ACHN (cell line): ENCODE results near the gene OR10J5.

Experiments
- DNase-seq: peaks from one replicate; pipeline ENCODE4 v3.0.0-alpha.2; 2015
- in situ Hi-C: cut with HindIII; loops from 2 replicates; pipeline ENCODE4 v1.10.0; 2017; ENCODE audit warnings: low sequenced_read_pairs, low pct_ligation_motif_present, low pct_unique_long_range_greater_than_20kb

OR10J5 gene

GRCh38 chr1:159493354-159493753 lies 42.5 kb downstream of the OR10J5 start:
- DNase-seq: no peak
- in situ Hi-C loops: no loop called here

DNA sequence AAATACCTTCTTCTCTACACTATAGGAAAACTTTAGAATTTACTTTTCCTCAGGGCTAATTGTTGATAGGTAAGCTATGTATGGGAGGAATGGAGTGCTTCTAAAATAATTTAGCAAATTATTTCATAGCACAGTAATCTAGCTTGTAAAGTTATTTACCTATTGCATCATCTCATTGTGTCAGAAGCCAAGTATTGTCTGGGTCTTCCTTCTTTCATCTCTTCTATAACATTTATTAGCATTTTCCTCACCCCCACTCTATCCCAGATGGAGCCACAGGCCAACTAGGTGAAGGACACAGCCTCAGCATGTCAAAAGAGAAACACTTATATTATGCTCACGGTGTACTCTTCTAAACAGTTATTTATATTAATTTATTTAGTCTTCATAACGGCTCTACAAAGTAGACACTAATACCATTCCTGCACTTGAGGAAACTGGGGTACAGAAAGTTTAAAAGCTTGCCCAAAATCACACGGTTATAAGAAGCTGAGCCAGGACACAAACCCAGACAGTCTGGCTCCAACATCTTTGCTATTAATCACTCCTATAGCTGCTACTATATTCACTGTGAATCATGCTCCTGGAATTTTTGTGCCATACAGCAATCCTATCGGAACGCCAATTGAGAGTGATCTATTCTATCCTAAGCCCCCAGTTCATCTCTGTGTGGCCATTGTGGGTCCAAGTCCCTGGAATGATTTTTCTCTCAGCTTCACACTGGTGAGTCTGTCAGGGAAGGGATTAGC lies 43.1 kb downstream of the OR10J5 start:
- no peak for DNase-seq

More for the DNA sequence above, 43.1 kb downstream of the OR10J5 start:
- in situ Hi-C loops: no loop called here
